ENCODE measurements around the gene ASIC1.

Gene ASIC1

DNA sequence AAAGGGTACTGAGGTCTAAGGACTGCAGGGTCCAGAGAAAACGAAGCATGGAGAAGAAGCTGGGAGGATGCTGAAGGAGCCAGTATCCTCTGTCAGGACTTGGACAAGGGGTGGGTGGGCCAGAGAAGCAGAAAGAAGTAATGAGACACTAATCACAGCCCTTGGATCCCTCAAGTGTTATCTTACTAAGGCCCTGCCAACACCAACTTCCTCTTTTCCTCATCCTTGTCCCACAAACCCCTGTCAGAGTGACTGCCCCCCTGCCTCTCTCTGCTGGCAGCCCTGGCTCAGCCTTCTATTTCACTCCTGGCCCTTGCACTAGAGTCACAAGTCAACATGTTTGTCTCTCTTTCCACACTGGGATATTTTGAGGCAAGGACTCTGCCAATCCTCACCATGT lies 3.8 kb upstream of the ASIC1 start:
- TF ChIP-seq NFIC (IDR thresholded peaks at IDR 0.05) (no peak), RAD21 (IDR thresholded peaks at IDR 0.05; ENCODE audit: low read depth) (no peak), TEAD4 (IDR thresholded peaks at IDR 0.05) (no peak), EGR1 (IDR thresholded peaks at IDR 0.05) (no peak), CEBPB (IDR thresholded peaks at IDR 0.05) (no peak), CREB1 (IDR thresholded peaks at IDR 0.05; ENCODE audit: low read depth) (no peak), ZBTB7A (IDR thresholded peaks at IDR 0.05; ENCODE audit: low read depth) (no peak), YY1 (IDR thresholded peaks at IDR 0.05; ENCODE audit: low read depth) (no peak), FOXM1 (IDR thresholded peaks at IDR 0.05; ENCODE audit: borderline replicate concordance, low read depth) (no peak), EP300 (IDR thresholded peaks at IDR 0.05; ENCODE audit: borderline replicate concordance) (no peak), TCF12 (IDR thresholded peaks at IDR 0.05; ENCODE audit: low read depth) (no peak), TAF1 (IDR thresholded peaks at IDR 0.05; ENCODE audit: low read depth) (no peak)
- TF ChIP-seq, protein P1, sequence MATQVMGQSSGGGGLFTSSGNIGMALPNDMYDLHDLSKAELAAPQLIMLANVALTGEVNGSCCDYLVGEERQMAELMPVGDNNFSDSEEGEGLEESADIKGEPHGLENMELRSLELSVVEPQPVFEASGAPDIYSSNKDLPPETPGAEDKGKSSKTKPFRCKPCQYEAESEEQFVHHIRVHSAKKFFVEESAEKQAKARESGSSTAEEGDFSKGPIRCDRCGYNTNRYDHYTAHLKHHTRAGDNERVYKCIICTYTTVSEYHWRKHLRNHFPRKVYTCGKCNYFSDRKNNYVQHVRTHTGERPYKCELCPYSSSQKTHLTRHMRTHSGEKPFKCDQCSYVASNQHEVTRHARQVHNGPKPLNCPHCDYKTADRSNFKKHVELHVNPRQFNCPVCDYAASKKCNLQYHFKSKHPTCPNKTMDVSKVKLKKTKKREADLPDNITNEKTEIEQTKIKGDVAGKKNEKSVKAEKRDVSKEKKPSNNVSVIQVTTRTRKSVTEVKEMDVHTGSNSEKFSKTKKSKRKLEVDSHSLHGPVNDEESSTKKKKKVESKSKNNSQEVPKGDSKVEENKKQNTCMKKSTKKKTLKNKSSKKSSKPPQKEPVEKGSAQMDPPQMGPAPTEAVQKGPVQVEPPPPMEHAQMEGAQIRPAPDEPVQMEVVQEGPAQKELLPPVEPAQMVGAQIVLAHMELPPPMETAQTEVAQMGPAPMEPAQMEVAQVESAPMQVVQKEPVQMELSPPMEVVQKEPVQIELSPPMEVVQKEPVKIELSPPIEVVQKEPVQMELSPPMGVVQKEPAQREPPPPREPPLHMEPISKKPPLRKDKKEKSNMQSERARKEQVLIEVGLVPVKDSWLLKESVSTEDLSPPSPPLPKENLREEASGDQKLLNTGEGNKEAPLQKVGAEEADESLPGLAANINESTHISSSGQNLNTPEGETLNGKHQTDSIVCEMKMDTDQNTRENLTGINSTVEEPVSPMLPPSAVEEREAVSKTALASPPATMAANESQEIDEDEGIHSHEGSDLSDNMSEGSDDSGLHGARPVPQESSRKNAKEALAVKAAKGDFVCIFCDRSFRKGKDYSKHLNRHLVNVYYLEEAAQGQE (IDR thresholded peaks at IDR 0.05; ENCODE audit: low read depth): no peak
- TF ChIP-seq, protein P2, sequence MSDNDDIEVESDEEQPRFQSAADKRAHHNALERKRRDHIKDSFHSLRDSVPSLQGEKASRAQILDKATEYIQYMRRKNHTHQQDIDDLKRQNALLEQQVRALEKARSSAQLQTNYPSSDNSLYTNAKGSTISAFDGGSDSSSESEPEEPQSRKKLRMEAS (IDR thresholded peaks at IDR 0.05): no peak
- TF ChIP-seq, protein P3, sequence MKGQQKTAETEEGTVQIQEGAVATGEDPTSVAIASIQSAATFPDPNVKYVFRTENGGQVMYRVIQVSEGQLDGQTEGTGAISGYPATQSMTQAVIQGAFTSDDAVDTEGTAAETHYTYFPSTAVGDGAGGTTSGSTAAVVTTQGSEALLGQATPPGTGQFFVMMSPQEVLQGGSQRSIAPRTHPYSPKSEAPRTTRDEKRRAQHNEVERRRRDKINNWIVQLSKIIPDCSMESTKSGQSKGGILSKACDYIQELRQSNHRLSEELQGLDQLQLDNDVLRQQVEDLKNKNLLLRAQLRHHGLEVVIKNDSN (IDR thresholded peaks at IDR 0.05): no peak

DNA sequence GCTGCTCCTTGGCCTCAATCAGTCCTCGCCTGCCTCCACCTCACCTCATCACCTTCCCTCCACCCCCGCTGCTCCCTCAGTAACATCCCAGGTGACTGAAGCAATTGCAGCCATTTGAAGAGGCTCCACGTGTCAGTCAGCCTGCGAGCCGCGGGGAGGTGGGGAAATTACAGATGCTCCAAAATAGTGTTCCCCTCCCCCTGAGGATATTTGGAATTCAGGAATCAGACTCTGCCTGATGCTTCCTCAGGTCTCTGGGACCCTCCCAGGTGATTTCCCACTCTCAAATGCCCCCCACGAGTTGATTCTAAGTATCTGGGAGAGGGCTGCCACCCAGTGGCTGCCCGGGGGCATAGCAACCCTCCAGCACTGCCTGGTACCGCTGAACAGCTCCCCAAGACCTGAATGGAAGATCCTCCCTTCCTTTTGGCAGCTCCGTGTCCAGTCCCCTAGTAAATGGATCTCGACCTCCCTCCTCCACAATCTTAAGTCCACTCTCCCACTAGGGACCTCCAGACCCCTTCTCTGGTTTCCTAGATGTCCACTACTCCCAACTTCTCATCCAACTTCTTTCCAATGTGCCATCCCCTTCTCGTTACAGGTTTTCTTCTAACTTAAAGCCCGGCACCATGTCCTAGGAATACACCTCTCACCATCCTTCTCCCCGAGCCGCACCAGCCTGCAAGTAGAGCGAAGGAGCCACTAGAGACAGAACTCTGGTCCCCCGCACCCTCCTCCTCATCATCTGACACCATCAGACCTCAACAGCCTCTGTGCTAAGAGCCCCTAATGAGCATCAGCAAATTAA lies 1.4 kb upstream of the ASIC1 start:
- TF ChIP-seq, protein P3 (IDR thresholded peaks at IDR 0.05): no peak
- no peak for TF ChIP-seq YY1 (IDR thresholded peaks at IDR 0.05; ENCODE audit: low read depth)
- TF ChIP-seq, protein P1 (IDR thresholded peaks at IDR 0.05; ENCODE audit: low read depth): peak; percentile 60
- TF ChIP-seq TEAD4 (IDR thresholded peaks at IDR 0.05): no peak; the same call in 1 of the 2 replicates
- TF ChIP-seq EP300 (IDR thresholded peaks at IDR 0.05; ENCODE audit: borderline replicate concordance): no peak
- 0 out of 2 replicates have a peak, but pooled peaks have one; percentile 53 for TF ChIP-seq ZBTB7A (IDR thresholded peaks at IDR 0.05; ENCODE audit: low read depth)
- TF ChIP-seq, protein P2 (IDR thresholded peaks at IDR 0.05): peak; percentile 81
- no peak for TF ChIP-seq EGR1 (IDR thresholded peaks at IDR 0.05)
- peak; percentile 94 for TF ChIP-seq RAD21 (IDR thresholded peaks at IDR 0.05; ENCODE audit: low read depth)

DNA sequence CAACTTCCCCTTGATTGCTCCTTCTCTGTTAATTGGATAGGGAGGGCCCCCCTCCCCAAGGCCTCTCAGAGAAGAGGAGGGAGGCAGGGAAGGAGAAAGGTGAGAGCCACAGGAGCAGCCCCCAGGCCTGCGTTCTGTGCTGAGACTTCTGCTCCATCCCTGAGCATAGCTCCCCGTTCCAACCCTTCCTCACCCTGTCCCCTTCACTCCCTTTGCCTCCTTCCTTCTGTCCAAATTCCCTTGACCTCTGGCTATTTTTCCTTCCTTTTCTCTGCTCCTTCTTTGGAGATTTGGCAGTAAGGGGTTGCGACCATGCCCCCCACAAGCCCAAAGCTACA lies 788 bp upstream of the ASIC1 start:
- TF ChIP-seq YY1 (IDR thresholded peaks at IDR 0.05; ENCODE audit: low read depth) (no peak), CREB1 (IDR thresholded peaks at IDR 0.05; ENCODE audit: low read depth) (no peak), EP300 (IDR thresholded peaks at IDR 0.05; ENCODE audit: borderline replicate concordance) (no peak), TAF1 (IDR thresholded peaks at IDR 0.05; ENCODE audit: low read depth) (no peak), NFIC (IDR thresholded peaks at IDR 0.05) (no peak), RAD21 (IDR thresholded peaks at IDR 0.05; ENCODE audit: low read depth) (no peak), ZBTB7A (IDR thresholded peaks at IDR 0.05; ENCODE audit: low read depth) (no peak), FOXM1 (IDR thresholded peaks at IDR 0.05; ENCODE audit: borderline replicate concordance, low read depth) (no peak), EGR1 (IDR thresholded peaks at IDR 0.05) (no peak), CEBPB (IDR thresholded peaks at IDR 0.05) (no peak), TEAD4 (IDR thresholded peaks at IDR 0.05) (no peak), TCF12 (IDR thresholded peaks at IDR 0.05; ENCODE audit: low read depth) (no peak)
- TF ChIP-seq, protein P3 (IDR thresholded peaks at IDR 0.05): no peak
- TF ChIP-seq, protein P2 (IDR thresholded peaks at IDR 0.05): no peak

DNA sequence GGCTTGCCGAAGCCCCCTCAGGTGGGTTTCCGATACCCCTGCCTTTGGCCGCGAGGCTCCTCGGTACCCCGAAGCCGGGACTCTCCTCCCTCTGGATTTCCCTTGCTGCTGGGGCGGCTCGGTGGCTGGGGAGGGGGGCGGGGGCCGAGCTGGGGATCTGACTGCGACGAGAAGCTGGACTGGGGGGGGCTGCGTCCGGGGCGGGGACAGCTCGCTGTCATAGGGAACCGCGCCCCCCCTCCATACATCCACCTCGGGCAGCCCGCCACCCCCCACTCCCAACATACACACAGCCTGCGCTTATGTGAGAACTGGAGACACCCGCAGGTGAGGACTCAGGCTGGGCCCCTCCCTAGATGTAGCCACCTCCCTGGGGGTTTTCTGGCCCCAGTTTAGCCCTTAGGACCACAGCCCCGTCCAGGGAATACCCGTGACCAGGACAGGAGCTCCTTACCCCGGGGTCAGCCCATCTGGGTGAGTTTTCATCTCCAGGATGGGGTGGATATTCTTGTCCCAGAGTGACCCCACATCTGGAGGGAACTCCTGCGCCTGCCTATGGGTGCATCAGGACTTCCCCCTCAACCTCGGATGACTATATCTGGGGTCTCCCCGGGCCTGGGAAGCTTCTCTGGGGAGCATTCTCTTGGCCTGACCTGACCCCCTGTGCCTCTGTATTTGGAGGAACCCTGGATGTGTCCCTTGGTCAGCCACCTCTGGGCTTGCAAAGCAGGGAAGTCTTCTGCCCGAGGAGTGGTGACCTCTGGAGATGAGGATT lies 687 bp downstream of the ASIC1 start:
- TF ChIP-seq, protein P3 (IDR thresholded peaks at IDR 0.05): no peak
- no peak for TF ChIP-seq YY1 (IDR thresholded peaks at IDR 0.05; ENCODE audit: low read depth)
- no peak; the same call in 1 of the 2 replicates for TF ChIP-seq TAF1 (IDR thresholded peaks at IDR 0.05; ENCODE audit: low read depth)
- TF ChIP-seq RAD21 (IDR thresholded peaks at IDR 0.05; ENCODE audit: low read depth): no peak
